ENCODE results near the gene RFC2.

DNA sequence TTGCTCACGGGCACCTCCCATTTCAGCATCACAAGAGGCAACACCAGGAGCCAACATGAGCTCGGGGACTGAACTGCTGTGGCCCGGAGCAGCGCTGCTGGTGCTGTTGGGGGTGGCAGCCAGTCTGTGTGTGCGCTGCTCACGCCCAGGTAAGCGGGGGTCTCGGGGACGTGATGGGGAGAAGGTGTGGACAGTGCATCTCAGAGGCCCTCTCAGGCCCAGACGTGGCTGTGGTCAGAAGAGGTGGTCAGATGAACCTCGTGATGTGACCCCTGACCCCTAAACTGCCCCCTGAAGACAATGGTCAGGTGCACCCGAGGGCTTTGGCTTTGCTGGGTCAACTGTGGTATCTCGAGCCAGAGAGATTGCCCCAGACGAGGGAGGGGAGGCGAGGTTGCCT lies 38.3 kb downstream of the RFC2 start:
- TF ChIP-seq, protein P1, sequence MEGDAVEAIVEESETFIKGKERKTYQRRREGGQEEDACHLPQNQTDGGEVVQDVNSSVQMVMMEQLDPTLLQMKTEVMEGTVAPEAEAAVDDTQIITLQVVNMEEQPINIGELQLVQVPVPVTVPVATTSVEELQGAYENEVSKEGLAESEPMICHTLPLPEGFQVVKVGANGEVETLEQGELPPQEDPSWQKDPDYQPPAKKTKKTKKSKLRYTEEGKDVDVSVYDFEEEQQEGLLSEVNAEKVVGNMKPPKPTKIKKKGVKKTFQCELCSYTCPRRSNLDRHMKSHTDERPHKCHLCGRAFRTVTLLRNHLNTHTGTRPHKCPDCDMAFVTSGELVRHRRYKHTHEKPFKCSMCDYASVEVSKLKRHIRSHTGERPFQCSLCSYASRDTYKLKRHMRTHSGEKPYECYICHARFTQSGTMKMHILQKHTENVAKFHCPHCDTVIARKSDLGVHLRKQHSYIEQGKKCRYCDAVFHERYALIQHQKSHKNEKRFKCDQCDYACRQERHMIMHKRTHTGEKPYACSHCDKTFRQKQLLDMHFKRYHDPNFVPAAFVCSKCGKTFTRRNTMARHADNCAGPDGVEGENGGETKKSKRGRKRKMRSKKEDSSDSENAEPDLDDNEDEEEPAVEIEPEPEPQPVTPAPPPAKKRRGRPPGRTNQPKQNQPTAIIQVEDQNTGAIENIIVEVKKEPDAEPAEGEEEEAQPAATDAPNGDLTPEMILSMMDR (IDR thresholded peaks at IDR 0.05), result no peak
- no peak for TF ChIP-seq EP300 (IDR thresholded peaks at IDR 0.05; ENCODE audit: borderline replicate concordance in 1 of 2, low read depth in 1 of 2, low read length in 1 of 2)
